Activated T-cell treated with anti-CD3 and anti-CD28 coated beads, Interleukin-2, amount 50 U/mL, for 4 hours (primary cell): ENCODE data around the gene KLRC3. TPM values are rescaled to one million over a fixed set of nuclear protein-coding genes. Genes with fewer than 3 reads are reported as not detected.

Experiments used
- total RNA-seq, 3 donors: library from RNA; stranded (reverse); gene quantifications; one replicate each; pipeline ENCODE4 v1.2.1, GENCODE V29; 2021

Gene KLRC3
- total RNA-seq, 3 donors from 2014 or later = 0.46 to 0.47 TPM; not detected in 1

Other genes starting within 250 kb of the KLRC3 start
- gene OLR1, start 248.5 kb downstream of the KLRC3 start, total RNA-seq = not detected
- gene TMEM52B, start 241.6 kb downstream of the KLRC3 start, total RNA-seq = not detected
- 10 to 100 TPM in 1 of 3 donors, 1 to 10 TPM in 2; 6.3 to 10.4 (median 9.3) TPM for gene GABARAPL1, start 207.7 kb downstream of the KLRC3 start, total RNA-seq
- 10 to 100 TPM in 1 of 3 donors, 1 to 10 TPM in 2; 6.9 to 17.7 (median 7.2) TPM for gene KLRD1, start 112.7 kb downstream of the KLRC3 start, total RNA-seq
- 10 to 100 TPM; 19.4 to 57.0 (median 55.4) TPM for gene KLRK1, start 30.6 kb downstream of the KLRC3 start, total RNA-seq
- 1 to 10 TPM in 1 of 3 donors, under 1 TPM in 2; 0.78 to 1.1 (median 0.95) TPM for gene KLRC4, start 10.8 kb downstream of the KLRC3 start, total RNA-seq
- gene KLRC2, start 15.4 kb upstream of the KLRC3 start, total RNA-seq = under 1 TPM; 0.47 to 0.94 (median 0.71) TPM
- gene KLRC1, start 32.8 kb upstream of the KLRC3 start, total RNA-seq = 1 to 10 TPM in 2 of 3 donors, under 1 TPM in 1; 0.86 to 5.0 (median 1.5) TPM
- gene EIF2S3B, start 85.3 kb upstream of the KLRC3 start, total RNA-seq = 1 to 10 TPM in 2 of 3 donors, under 1 TPM in 1; 0.68 to 6.7 (median 1.2) TPM
- gene MAGOHB, start 193.0 kb upstream of the KLRC3 start, total RNA-seq = 100 to 1,000 TPM in 1 of 3 donors, 10 to 100 TPM in 2; 78.1 to 104 (median 98.0) TPM